Panc1 (cell line): ENCODE data around the gene REX1BD. TPM values are rescaled to one million over a fixed set of nuclear protein-coding genes. Genes with fewer than 3 reads are reported as not detected.
A peak's percentile ranks its signal among the peaks of the same experiment; 100 is the strongest.
"Not testable (repeated sequence)": the region's sequence is repeated elsewhere in the genome, so short reads cannot be mapped to it uniquely, and the experiment has no call there.

Source experiments
- ATAC-seq: fragments of 200-7000 bp; cut with Tn5 transposase; 2 replicates; pipeline ENCODE4 v1.9.1; 2020; ENCODE audit warnings: mild to moderate bottlenecking, moderate library complexity
- Bru-seq: library from RNA; stranded (reverse); fragments of 400-500 nt; gene quantifications from one replicate; lab custom pipeline; 2021; lab: Mats Ljungman, UMichigan
- BruChase-seq, 2 experiments: library from RNA; stranded (reverse); fragments of 400-500 nt; gene quantifications; one replicate each; lab custom pipeline; 2021; lab: Mats Ljungman, UMichigan
- BruUV-seq: library from RNA; stranded (reverse); fragments of 400-500 nt; replicated peaks from 2 replicates; lab custom pipeline; 2021; lab: Mats Ljungman, UMichigan
- CTCF ChIA-PET: fragments of 300-600 bp; sonication (Branson Sonifier 250); formaldehyde crosslinking; loops from one replicate; lab custom pipeline; 2022; ENCODE audit warnings: antibody characterized with exemption; lab: Charles Lee
- POLR2A ChIA-PET: fragments of 300-600 bp; sonication (Branson Sonifier 250); formaldehyde crosslinking; loops from one replicate; lab custom pipeline; 2022; ENCODE audit warnings: antibody characterized with exemption; lab: Charles Lee
- DNase-seq: peaks from one replicate; pipeline ENCODE4 v3.0.0-alpha.2; 2010; ENCODE audit warnings: low read depth, low spot score
- H3K27ac ChIP-seq: 2 replicates; pipeline ENCODE4 v1.5.1; 2011; ENCODE audit warnings: mild to moderate bottlenecking, low read length, inconsistent platforms
- H3K27me3 ChIP-seq: fragments of 200-500 bp; sonication (Bioruptor generic); 2 replicates; pipeline ENCODE4 v1.6.0; 2014; ENCODE audit warnings: low read length, inconsistent platforms; ENCODE audit not compliant: control insufficient read depth, insufficient read depth
- H3K36me3 ChIP-seq: fragments of 200-500 bp; sonication (Bioruptor generic); 2 replicates; pipeline ENCODE4 v1.5.1; 2014; ENCODE audit warnings: inconsistent platforms, mild to moderate bottlenecking, low read length, moderate library complexity; ENCODE audit not compliant: control insufficient read depth, insufficient read depth
- H3K4me1 ChIP-seq: 2 replicates; pipeline ENCODE4 v1.5.1; 2011; ENCODE audit warnings: inconsistent platforms, mild to moderate bottlenecking, low read length, moderate library complexity; ENCODE audit not compliant: control insufficient read depth, insufficient read depth
- H3K4me3 ChIP-seq, 2 experiments: 2 replicates each; pipeline ENCODE4 v1.5.1; 2011 to 2012; ENCODE audit warnings: low read depth in 2 of 2, low read length in 2 of 2, mild to moderate bottlenecking in 2 of 2, inconsistent platforms in 1 of 2, moderate library complexity in 1 of 2
- H3K9me3 ChIP-seq: fragments of 200-500 bp; sonication (Bioruptor generic); 2 replicates; pipeline ENCODE4 v1.5.1; 2014; ENCODE audit warnings: low read depth, mild to moderate bottlenecking, inconsistent platforms, low read length, moderate library complexity; ENCODE audit not compliant: control insufficient read depth, insufficient read depth
- POLR2AphosphoS5 ChIP-seq: IDR thresholded peaks from 2 replicates; pipeline ENCODE4 v1.6.1; 2012; ENCODE audit warnings: mild to moderate bottlenecking, low read depth, low read length, moderate library complexity
- REST ChIP-seq, 2 experiments: IDR thresholded peaks; 2 replicates each; pipeline ENCODE4 v1.6.1; 2011 to 2012; ENCODE audit warnings: low read depth in 2 of 2, control low read depth in 1 of 2, low read length in 1 of 2, mild to moderate bottlenecking in 1 of 2, moderate library complexity in 1 of 2; ENCODE audit not compliant: insufficient read depth in 1 of 2
- SIN3A ChIP-seq: IDR thresholded peaks from 2 replicates; pipeline ENCODE4 v1.6.1; 2012; ENCODE audit warnings: low read depth, mild to moderate bottlenecking, low read length, moderate library complexity, borderline replicate concordance; ENCODE audit not compliant: insufficient read depth
- TCF7L2 ChIP-seq: IDR thresholded peaks from 2 replicates; pipeline ENCODE4 v1.6.1; 2011; ENCODE audit warnings: mild to moderate bottlenecking, low read depth, low read length, inconsistent platforms
- in situ Hi-C: cut with HindIII; loops from 2 replicates; pipeline ENCODE4 v1.10.0; 2016; ENCODE audit warnings: low sequenced_read_pairs, low pct_unique_long_range_greater_than_20kb
- intact Hi-C: fragments of 100-400 bp; cut with micrococcal nuclease; formaldehyde crosslinking; loops from one replicate; pipeline ENCODE4 v1.10.0; 2022; ENCODE audit not compliant: unreplicated experiment
- long read RNA-seq: library from polyadenylated mRNA; unstranded; transcript quantifications from one replicate; pipeline ENCODE4 v2.0.0, GENCODE V29; 2021; ENCODE audit not compliant: unreplicated experiment
- polyA plus RNA-seq: library from polyadenylated mRNA; unstranded; fragments of >200 nt; gene quantifications from one replicate; pipeline ENCODE4 v1.2.1, GENCODE V29; 2012; ENCODE audit warnings: missing spikeins; ENCODE audit not compliant: insufficient read length
- total RNA-seq: library from RNA; stranded (reverse); gene quantifications from one replicate; pipeline ENCODE4 v1.2.1, GENCODE V29; 2021; ENCODE audit not compliant: unreplicated experiment
- TF ChIP-seq, protein P1 (sequence below): fragments of 450-650 bp; IDR thresholded peaks from 2 replicates; pipeline ENCODE4 v1.5.1; 2017; ENCODE audit warnings: mild to moderate bottlenecking

REX1BD gene
- total RNA-seq (32.0 TPM), Bru-seq, nascent RNA (percentile 57 among the genes with signal in this experiment), BruChase-seq, experiment 1, labeled RNA remaining after a 2-hour chase (percentile 64 among the genes with signal in this experiment), BruChase-seq, experiment 2, labeled RNA remaining after a 6-hour chase (percentile 62 among the genes with signal in this experiment)
- 45.7 TPM for polyA plus RNA-seq
- long read RNA-seq, transcript REX1BD-203 (1 exons, 2,465 nt): major isoform, 28 of 66 reads
- long read RNA-seq, transcript REX1BD-202 (5 exons, 702 nt): minor isoform, 6 of 66 reads
- long read RNA-seq, partial matches to known transcripts: 20 of 66 reads
- long read RNA-seq, other reads (novel, unspliced or antisense): 5 of 66 reads

DNA sequence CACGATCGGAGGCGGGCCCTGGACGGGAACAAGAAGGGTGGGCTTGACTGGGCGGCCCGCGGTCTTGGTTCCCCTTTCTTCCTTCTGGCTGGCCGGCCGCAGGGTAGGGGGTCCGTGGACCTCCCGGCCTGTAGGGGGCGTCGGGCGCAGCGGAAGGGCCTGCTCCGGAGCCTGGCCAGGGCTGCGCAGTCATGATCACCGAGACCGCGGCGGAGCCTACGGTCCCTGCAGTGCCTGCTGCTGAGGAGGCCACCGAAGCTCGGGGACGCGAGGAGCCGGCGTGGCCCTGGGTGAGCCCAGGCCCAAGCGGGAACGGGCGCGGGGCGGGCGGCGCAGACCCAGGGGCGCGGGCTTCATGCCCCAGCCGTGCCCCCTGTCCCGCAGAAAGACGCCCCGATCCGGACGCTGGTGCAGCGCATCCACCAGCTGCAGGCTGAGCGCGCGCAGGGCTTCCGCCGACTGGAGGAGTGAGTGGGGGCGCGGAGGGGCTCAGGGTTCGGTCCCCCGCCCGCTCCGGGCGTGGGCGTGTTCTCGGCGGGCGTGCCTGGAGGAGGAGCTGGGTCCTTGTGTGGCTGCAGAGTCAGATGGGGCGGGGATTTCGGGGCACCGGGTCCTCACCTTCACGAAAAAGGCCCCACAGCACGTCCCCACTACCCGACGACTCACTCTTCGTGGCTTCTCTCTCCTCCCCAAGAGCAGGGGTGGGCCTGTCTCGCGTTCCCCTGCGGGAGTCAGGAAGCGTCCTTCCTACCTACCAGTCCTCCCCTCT is at the start of gene REX1BD:
REX1BD (plus strand) TSS at position 188 of the 769 bp plus-strand sequence; CDS start at position 192, 4 bp downstream.
- intact Hi-C loops (no loop called here), in situ Hi-C loops (no loop called here)
- ATAC-seq (peak; percentile 84), DNase-seq (no peak)
- Histone ChIP-seq H3K27me3 (no peaks in the 10 kb centered on the region), H3K9me3 (no peaks in the 10 kb centered on the region), H3K4me3 (peak within 1 kb of the TSS; percentile 65 to 70), H3K27ac (peak within 1 kb of the TSS; percentile 76), H3K4me1 (no peaks in the 10 kb centered on the region), H3K36me3 (no peaks in the 10 kb centered on the region; the same call in 1 of the 2 replicates)
- POLR2A ChIA-PET: no interaction called here
- no TSS peak for BruUV-seq
- CTCF ChIA-PET: interaction anchor here (0.6 to 1.5 kb wide), 7 partner anchors 8 to 283 kb away, joined by 3 to 12 read pairs (median 4); no protein-coding TSS in a partner anchor
- TF ChIP-seq, protein P1, sequence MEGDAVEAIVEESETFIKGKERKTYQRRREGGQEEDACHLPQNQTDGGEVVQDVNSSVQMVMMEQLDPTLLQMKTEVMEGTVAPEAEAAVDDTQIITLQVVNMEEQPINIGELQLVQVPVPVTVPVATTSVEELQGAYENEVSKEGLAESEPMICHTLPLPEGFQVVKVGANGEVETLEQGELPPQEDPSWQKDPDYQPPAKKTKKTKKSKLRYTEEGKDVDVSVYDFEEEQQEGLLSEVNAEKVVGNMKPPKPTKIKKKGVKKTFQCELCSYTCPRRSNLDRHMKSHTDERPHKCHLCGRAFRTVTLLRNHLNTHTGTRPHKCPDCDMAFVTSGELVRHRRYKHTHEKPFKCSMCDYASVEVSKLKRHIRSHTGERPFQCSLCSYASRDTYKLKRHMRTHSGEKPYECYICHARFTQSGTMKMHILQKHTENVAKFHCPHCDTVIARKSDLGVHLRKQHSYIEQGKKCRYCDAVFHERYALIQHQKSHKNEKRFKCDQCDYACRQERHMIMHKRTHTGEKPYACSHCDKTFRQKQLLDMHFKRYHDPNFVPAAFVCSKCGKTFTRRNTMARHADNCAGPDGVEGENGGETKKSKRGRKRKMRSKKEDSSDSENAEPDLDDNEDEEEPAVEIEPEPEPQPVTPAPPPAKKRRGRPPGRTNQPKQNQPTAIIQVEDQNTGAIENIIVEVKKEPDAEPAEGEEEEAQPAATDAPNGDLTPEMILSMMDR: peak; percentile 92
- no peak; the same call in 1 of the 2 replicates for TF ChIP-seq POLR2AphosphoS5
- no peak for TF ChIP-seq TCF7L2
- TF ChIP-seq REST (IDR thresholded peaks at IDR 0.05; ENCODE audit: insufficient read depth in 1 of 2, low read depth in 2 of 2, low read length in 1 of 2): 0 out of 4 replicates have a peak, but pooled peaks of 1 of the 2 experiments have one; percentile 19
- 0 out of 2 replicates have a peak, but pooled peaks have one; percentile 49 for TF ChIP-seq SIN3A

GRCh38 chr19:18539372-18539771 is 49.2 kb upstream of the REX1BD start:
- in situ Hi-C loops (no loop called here), intact Hi-C loops (no loop called here)
- Histone ChIP-seq H3K4me3 (no peak overlapping the region), H3K36me3 (peaks cover 2% of the 10 kb centered on the region), H3K27ac (no peak overlapping the region), H3K4me1 (peaks cover 11% of the 10 kb centered on the region; the same call in 1 of the 2 replicates), H3K27me3 (no peaks in the 10 kb centered on the region), H3K9me3 (no peaks in the 10 kb centered on the region)
- TF ChIP-seq POLR2AphosphoS5: no peak
- TF ChIP-seq, protein P1: no peak
- no peak for TF ChIP-seq TCF7L2
- TF ChIP-seq SIN3A: no peak
- no peak for TF ChIP-seq REST (IDR thresholded peaks at IDR 0.05; ENCODE audit: insufficient read depth in 1 of 2, low read depth in 2 of 2, low read length in 1 of 2)
- no TSS peak for BruUV-seq
- no peak for ATAC-seq
- no peak for DNase-seq
- ChIA-PET POLR2A (no interaction called here), CTCF (no interaction called here)

GRCh38 chr19:18540200-18540599 is 48.4 kb upstream of the REX1BD start:
- CTCF ChIA-PET, intact Hi-C loops, POLR2A ChIA-PET, H3K9me3 ChIP-seq, BruUV-seq, in situ Hi-C loops, H3K4me3 ChIP-seq, H3K27ac ChIP-seq, ATAC-seq, H3K36me3 ChIP-seq, H3K27me3 ChIP-seq, DNase-seq: not testable (repeated sequence)
- peaks cover 11% of the 10 kb centered on the region; the same call in 1 of the 2 replicates for H3K4me1 ChIP-seq
